Measurements from ENCODE around the gene CD47. TPM values are rescaled to one million over a fixed set of nuclear protein-coding genes. Genes with fewer than 3 reads are reported as not detected.

Gene CD47
- polyA plus RNA-seq, 1 of the 3 experiments (the other 2 are of a cell fraction): 19.6 TPM

DNA sequence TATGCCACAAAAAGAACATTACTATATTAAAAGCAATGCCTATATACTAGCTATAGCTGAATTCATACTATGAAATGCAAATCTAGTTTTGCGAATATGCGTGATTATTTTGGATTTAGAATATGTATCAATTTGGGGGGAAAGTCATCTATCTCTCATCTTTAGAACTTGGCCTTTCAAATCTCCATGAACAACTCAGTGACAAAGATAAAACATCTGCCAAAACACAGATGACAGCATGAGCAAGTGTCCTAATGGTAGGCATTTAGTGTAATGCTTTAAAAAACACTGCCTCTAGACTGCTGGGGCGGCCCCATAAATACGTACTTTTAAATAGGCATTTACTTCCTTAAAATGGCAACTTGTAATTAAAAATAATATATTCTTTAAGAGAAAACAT, 2.7 kb downstream of the CD47 start (continued):
- TF ChIP-seq SMC3 (IDR thresholded peaks at IDR 0.05; ENCODE audit: low read depth, low read length) (no peak), ELF1 (IDR thresholded peaks at IDR 0.05) (no peak), NRF1 (IDR thresholded peaks at IDR 0.05; ENCODE audit: low read depth, low read length) (no peak), FOSL2 (IDR thresholded peaks at IDR 0.05; ENCODE audit: borderline replicate concordance, low read depth) (no peak), GABPA (IDR thresholded peaks at IDR 0.05; ENCODE audit: low read depth) (no peak), TEAD4 (IDR thresholded peaks at IDR 0.05; ENCODE audit: borderline replicate concordance, insufficient read depth) (no peak), YY1 (IDR thresholded peaks at IDR 0.05; ENCODE audit: low read depth) (no peak), TCF12 (IDR thresholded peaks at IDR 0.05) (no peak)
- TF ChIP-seq, protein P1, sequence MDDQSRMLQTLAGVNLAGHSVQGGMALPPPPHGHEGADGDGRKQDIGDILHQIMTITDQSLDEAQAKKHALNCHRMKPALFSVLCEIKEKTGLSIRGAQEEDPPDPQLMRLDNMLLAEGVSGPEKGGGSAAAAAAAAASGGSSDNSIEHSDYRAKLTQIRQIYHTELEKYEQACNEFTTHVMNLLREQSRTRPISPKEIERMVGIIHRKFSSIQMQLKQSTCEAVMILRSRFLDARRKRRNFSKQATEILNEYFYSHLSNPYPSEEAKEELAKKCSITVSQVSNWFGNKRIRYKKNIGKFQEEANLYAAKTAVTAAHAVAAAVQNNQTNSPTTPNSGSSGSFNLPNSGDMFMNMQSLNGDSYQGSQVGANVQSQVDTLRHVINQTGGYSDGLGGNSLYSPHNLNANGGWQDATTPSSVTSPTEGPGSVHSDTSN (IDR thresholded peaks at IDR 0.05): no peak

DNA sequence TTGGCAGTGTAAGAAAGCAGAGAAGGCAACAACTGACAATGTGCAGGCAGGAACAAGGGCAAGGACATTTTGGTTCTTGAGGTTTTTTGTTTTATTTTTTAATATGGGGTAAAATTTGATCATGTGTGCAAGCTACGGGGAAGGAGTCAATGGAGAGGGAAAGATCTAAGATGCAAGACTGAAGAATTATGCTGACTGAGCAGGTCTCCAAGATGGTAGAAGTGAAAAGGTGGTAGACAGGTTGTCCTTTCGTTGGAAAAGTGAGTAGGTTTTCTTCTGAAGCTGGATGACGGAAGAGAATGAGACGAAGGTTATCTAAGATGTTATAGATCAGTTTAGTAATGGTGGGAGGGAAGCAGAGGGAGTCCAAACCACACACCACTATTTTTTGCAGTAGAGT, 4.2 kb downstream of the CD47 start:
- Histone ChIP-seq H2AFZ (ENCODE audit: low read depth) (no peak overlapping the region), H3K9ac (no peak overlapping the region), H3K27ac (ENCODE audit: low read depth in 2 of 2, low read length in 1 of 2) (no peak overlapping the region), H3F3A (replicated peaks; ENCODE audit: insufficient read depth) (no peaks in the 10 kb centered on the region), H3K79me2 (ENCODE audit: insufficient read depth) (peaks cover 56% of the 10 kb centered on the region), H3K4me2 (no peak overlapping the region), H3K4me3 (ENCODE audit: low read depth in 2 of 2, low read length in 1 of 2) (no peak overlapping the region), H3K9me3 (no peaks in the 10 kb centered on the region), H4K20me1 (ENCODE audit: insufficient read depth) (no peaks in the 10 kb centered on the region), H3K9me2 (no peaks in the 10 kb centered on the region), H3K4me1 (ENCODE audit: control insufficient read depth in 1 of 2, insufficient read depth in 2 of 2, low read depth in 1 of 2, low read length in 1 of 2) (peaks cover 0 to 13% of the 10 kb centered on the region in 2 experiments; a peak in 2 of 4 replicates), H3K27me3 (ENCODE audit: insufficient read depth) (no peaks in the 10 kb centered on the region), H3K36me3 (replicated peaks in 1 of 2; ENCODE audit: control insufficient read depth in 1 of 2, insufficient read depth in 2 of 2, low read length in 1 of 2) (peaks cover 0 to 3% of the 10 kb centered on the region in 2 experiments)
- 92% methylated on average over 4 of the region's 4 CpGs for WGBS (ENCODE audit: low lambda C conversion rate)
- CTCF ChIA-PET: no interaction called here
- POLR2A ChIA-PET: no interaction called here
- TF ChIP-seq, protein P1 (IDR thresholded peaks at IDR 0.05): no peak
- TF ChIP-seq, protein P2, sequence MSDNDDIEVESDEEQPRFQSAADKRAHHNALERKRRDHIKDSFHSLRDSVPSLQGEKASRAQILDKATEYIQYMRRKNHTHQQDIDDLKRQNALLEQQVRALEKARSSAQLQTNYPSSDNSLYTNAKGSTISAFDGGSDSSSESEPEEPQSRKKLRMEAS (IDR thresholded peaks at IDR 0.05; ENCODE audit: low read depth): no peak
- TF ChIP-seq FOXJ3 (CRISPR knock-in tag; IDR thresholded peaks at IDR 0.05) (no peak), TCF12 (IDR thresholded peaks at IDR 0.05) (no peak), RFX5 (IDR thresholded peaks at IDR 0.05; ENCODE audit: low read length) (no peak), RAD21 (IDR thresholded peaks at IDR 0.05; ENCODE audit: low read length) (no peak), NFIC (IDR thresholded peaks at IDR 0.05; ENCODE audit: borderline replicate concordance) (no peak), RXRA (IDR thresholded peaks at IDR 0.05; ENCODE audit: borderline replicate concordance, low read depth) (no peak)
- TF ChIP-seq, protein P3, sequence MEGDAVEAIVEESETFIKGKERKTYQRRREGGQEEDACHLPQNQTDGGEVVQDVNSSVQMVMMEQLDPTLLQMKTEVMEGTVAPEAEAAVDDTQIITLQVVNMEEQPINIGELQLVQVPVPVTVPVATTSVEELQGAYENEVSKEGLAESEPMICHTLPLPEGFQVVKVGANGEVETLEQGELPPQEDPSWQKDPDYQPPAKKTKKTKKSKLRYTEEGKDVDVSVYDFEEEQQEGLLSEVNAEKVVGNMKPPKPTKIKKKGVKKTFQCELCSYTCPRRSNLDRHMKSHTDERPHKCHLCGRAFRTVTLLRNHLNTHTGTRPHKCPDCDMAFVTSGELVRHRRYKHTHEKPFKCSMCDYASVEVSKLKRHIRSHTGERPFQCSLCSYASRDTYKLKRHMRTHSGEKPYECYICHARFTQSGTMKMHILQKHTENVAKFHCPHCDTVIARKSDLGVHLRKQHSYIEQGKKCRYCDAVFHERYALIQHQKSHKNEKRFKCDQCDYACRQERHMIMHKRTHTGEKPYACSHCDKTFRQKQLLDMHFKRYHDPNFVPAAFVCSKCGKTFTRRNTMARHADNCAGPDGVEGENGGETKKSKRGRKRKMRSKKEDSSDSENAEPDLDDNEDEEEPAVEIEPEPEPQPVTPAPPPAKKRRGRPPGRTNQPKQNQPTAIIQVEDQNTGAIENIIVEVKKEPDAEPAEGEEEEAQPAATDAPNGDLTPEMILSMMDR (IDR thresholded peaks at IDR 0.05): no peak
- DNase-seq: no peak

All from SK-N-SH (cell line).